Keratinocyte (primary cell): ENCODE measurements around the gene PAFAH1B2. TPM values are rescaled to one million over a fixed set of nuclear protein-coding genes. Genes with fewer than 3 reads are reported as not detected.

ENCODE experiments used
- DNase-seq: peaks from one replicate; pipeline ENCODE4 v3.0.0-alpha.2; 2011; ENCODE audit warnings: low read depth, missing footprints, low spot score
- FAIRE-seq: peaks from 2 replicates; lab custom pipeline; 2011; peaks lifted over from hg19 to GRCh38; lab: Jason Lieb, UNC
- H2AFZ ChIP-seq: 2 replicates; pipeline ENCODE4 v1.6.0; 2012; ENCODE audit warnings: low read length, control low read depth, inconsistent platforms; ENCODE audit not compliant: control insufficient read depth
- H3K27ac ChIP-seq: 2 replicates; pipeline ENCODE4 v1.5.1; 2011; ENCODE audit warnings: low read length; ENCODE audit not compliant: control insufficient read depth, insufficient read depth
- H3K27me3 ChIP-seq: 3 replicates; pipeline ENCODE4 v1.6.0; 2011; ENCODE audit warnings: low read length; ENCODE audit not compliant: control insufficient read depth, insufficient read depth; ENCODE audit errors: extremely low read depth
- H3K36me3 ChIP-seq, 2 experiments: 2 replicates in 1 of 2; 3 replicates in 1 of 2; pipeline ENCODE4 v1.5.1; 2011; ENCODE audit warnings: low read length in 2 of 2, mild to moderate bottlenecking in 1 of 2; ENCODE audit not compliant: control insufficient read depth in 2 of 2, insufficient read depth in 2 of 2; ENCODE audit errors: extremely low read depth in 1 of 2
- H3K4me1 ChIP-seq: 3 replicates; pipeline ENCODE4 v1.5.1; 2011; ENCODE audit warnings: low read length; ENCODE audit not compliant: control insufficient read depth, insufficient read depth; ENCODE audit errors: extremely low read depth
- H3K4me2 ChIP-seq: 3 replicates; pipeline ENCODE4 v1.6.0; 2011; ENCODE audit warnings: low read depth, low read length; ENCODE audit not compliant: control insufficient read depth, insufficient read depth; ENCODE audit errors: extremely low read depth
- H3K4me3 ChIP-seq, 3 experiments: fragments of 200-600 bp in 1 of 3; sonication (generic) in 1 of 3; 2 replicates in 2 of 3; 3 replicates in 1 of 3; pipeline ENCODE4 v1.5.1; 2011 to 2016; ENCODE audit warnings: low read length in 3 of 3, mild to moderate bottlenecking in 3 of 3, control low read depth in 2 of 3, inconsistent platforms in 1 of 3, low read depth in 1 of 3, mixed read lengths in 1 of 3, mixed run types in 1 of 3, moderate library complexity in 1 of 3; ENCODE audit not compliant: control insufficient read depth in 2 of 3, insufficient read depth in 2 of 3; ENCODE audit errors: extremely low read depth in 1 of 3
- H3K79me2 ChIP-seq: 2 replicates; pipeline ENCODE4 v1.6.0; 2012; ENCODE audit warnings: low read length; ENCODE audit not compliant: control insufficient read depth, insufficient read depth
- H3K9ac ChIP-seq: 3 replicates; pipeline ENCODE4 v1.6.0; 2011; ENCODE audit warnings: low read length; ENCODE audit not compliant: control insufficient read depth, insufficient read depth; ENCODE audit errors: extremely low read depth
- H3K9me1 ChIP-seq: 3 replicates; pipeline ENCODE4 v1.6.0; 2011; ENCODE audit warnings: low read length; ENCODE audit not compliant: control insufficient read depth, insufficient read depth; ENCODE audit errors: extremely low read depth
- H3K9me3 ChIP-seq: 2 replicates; pipeline ENCODE4 v1.5.1; 2012; ENCODE audit warnings: low read depth, low read length; ENCODE audit not compliant: control insufficient read depth
- H4K20me1 ChIP-seq: 3 replicates; pipeline ENCODE4 v1.6.0; 2011; ENCODE audit warnings: low read length; ENCODE audit not compliant: control insufficient read depth, insufficient read depth; ENCODE audit errors: extremely low read depth
- EZH2 ChIP-seq: IDR thresholded peaks from one replicate; pipeline ENCODE4 v1.6.1; 2012; ENCODE audit warnings: inconsistent platforms, mild to moderate bottlenecking, low read length, moderate library complexity
- dilution Hi-C: fragments of 300-500 bp; cut with MboI; formaldehyde crosslinking; loops from one replicate; pipeline ENCODE4 v1.7.0; 2020; ENCODE audit warnings: low sequenced_read_pairs; ENCODE audit not compliant: extremely low pct_ligation_motif_present
- polyA plus RNA-seq, 5 experiments: library from polyadenylated mRNA; depleted of rRNA in 3 of 5; stranded (reverse) in 3 of 5; stranded (forward) in 1 of 5; unstranded in 1 of 5; fragments of >200 nt; gene quantifications; 1 replicate in 1 of 5; 2 replicates in 3 of 5; 3 replicates in 1 of 5; pipeline versions ENCODE4 v1.2.1 to v1.2.3, GENCODE V29; 2011 to 2012; ENCODE audit warnings: missing spikeins in 2 of 5, low read depth in 1 of 5, low replicate concordance in 1 of 5
- TF ChIP-seq, protein P1 (sequence below), 3 experiments: IDR thresholded peaks in 1 of 3; conservative IDR thresholded peaks in 1 of 3; optimal IDR thresholded peaks in 1 of 3; 2 replicates in 2 of 3; 3 replicates in 1 of 3; pipeline versions ENCODE3 to v1.5.1; 2011; ENCODE audit warnings: low read length in 3 of 3, mild to moderate bottlenecking in 3 of 3, moderate library complexity in 2 of 3, control low read depth in 1 of 3, inconsistent platforms in 1 of 3; ENCODE audit not compliant: insufficient read depth in 2 of 3; ENCODE audit errors: extremely low read depth in 1 of 3

The PAFAH1B2 gene
- polyA plus RNA-seq, 1 donor (not counting 4 experiments of a cell fraction or from before 2014, with no cell fraction given), result 76.4 TPM

DNA sequence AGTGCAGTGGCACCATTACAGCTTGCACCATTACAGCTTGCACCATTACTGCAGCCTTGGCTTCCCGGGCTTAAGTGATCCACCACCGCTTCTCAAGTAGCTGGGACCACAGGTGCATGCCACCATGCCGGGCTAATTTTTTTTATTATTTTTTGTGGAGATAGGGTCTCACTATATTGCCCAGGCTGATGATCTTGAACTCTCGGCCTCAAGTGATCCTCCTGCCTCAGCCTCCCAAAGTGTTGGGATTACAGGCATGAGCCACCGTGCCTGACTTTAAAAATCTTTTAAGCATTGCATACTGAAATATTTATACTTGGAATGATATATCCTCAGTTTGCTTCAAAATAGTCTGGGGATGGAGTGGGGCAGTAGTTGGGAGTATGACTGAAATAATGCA lies 10.4 kb downstream of the PAFAH1B2 start:
- peaks cover 22% of the 10 kb centered on the region for H4K20me1 ChIP-seq
- no peaks in the 10 kb centered on the region for H3K27me3 ChIP-seq
- TF ChIP-seq EZH2, result no peak
- TF ChIP-seq, protein P1, sequence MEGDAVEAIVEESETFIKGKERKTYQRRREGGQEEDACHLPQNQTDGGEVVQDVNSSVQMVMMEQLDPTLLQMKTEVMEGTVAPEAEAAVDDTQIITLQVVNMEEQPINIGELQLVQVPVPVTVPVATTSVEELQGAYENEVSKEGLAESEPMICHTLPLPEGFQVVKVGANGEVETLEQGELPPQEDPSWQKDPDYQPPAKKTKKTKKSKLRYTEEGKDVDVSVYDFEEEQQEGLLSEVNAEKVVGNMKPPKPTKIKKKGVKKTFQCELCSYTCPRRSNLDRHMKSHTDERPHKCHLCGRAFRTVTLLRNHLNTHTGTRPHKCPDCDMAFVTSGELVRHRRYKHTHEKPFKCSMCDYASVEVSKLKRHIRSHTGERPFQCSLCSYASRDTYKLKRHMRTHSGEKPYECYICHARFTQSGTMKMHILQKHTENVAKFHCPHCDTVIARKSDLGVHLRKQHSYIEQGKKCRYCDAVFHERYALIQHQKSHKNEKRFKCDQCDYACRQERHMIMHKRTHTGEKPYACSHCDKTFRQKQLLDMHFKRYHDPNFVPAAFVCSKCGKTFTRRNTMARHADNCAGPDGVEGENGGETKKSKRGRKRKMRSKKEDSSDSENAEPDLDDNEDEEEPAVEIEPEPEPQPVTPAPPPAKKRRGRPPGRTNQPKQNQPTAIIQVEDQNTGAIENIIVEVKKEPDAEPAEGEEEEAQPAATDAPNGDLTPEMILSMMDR (optimal IDR thresholded peaks at IDR 0.05 in 1 of 3, IDR thresholded peaks at IDR 0.05 in 1 of 3, conservative IDR thresholded peaks at IDR 0.05 in 1 of 3; ENCODE audit: extremely low read depth in 1 of 3, insufficient read depth in 2 of 3, low read length in 3 of 3), result no peak
- dilution Hi-C loops, result no loop called here
- no peak overlapping the region for H3K27ac ChIP-seq
- no peaks in the 10 kb centered on the region for H3K9me1 ChIP-seq
- DNase-seq (no peak), FAIRE-seq (no peak)
- H3K4me2 ChIP-seq, result no peak overlapping the region
- no peaks in the 10 kb centered on the region for H3K9me3 ChIP-seq
- H2AFZ ChIP-seq, result no peak overlapping the region
- no peak overlapping the region for H3K9ac ChIP-seq
- no peak overlapping the region for H3K4me3 ChIP-seq
- peaks cover 8% of the 10 kb centered on the region for H3K4me1 ChIP-seq
- H3K36me3 ChIP-seq, result peaks cover 8 to 19% of the 10 kb centered on the region in 2 experiments
- peaks cover 90% of the 10 kb centered on the region for H3K79me2 ChIP-seq

DNA sequence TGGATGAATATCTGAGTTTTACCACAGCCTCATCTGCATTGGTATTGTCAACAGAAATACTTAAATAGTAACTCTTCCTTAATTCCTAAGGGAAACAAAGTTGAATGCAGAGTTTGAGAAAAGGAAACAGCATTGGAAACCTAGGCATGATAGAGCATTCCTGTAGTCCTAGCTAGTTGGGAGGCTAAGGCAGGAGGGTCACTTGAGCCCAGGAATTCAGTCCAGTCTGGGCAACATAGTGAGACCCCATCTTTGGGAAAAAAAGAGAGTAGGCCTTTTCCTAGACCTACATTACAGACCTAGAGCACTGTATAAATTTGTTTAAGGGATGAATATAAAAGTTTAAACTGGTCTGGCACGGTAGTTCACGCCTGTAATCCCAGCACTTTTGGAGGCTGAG lies 13.4 kb downstream of the PAFAH1B2 start:
- no peaks in the 10 kb centered on the region for H3K9me3 ChIP-seq
- no peak overlapping the region for H3K27ac ChIP-seq
- peaks cover 13% of the 10 kb centered on the region for H4K20me1 ChIP-seq
- FAIRE-seq (peak; percentile 13), DNase-seq (no peak)
- no peak overlapping the region for H3K9ac ChIP-seq
- dilution Hi-C loops, result no loop called here
- H3K9me1 ChIP-seq, result no peaks in the 10 kb centered on the region
- H3K27me3 ChIP-seq, result no peaks in the 10 kb centered on the region
- H2AFZ ChIP-seq, result no peak overlapping the region
- TF ChIP-seq EZH2, result no peak
- TF ChIP-seq, protein P1 (optimal IDR thresholded peaks at IDR 0.05 in 1 of 3, IDR thresholded peaks at IDR 0.05 in 1 of 3, conservative IDR thresholded peaks at IDR 0.05 in 1 of 3; ENCODE audit: extremely low read depth in 1 of 3, insufficient read depth in 2 of 3, low read length in 3 of 3), result no peak
- peaks cover 83% of the 10 kb centered on the region for H3K79me2 ChIP-seq
- H3K4me2 ChIP-seq, result no peak overlapping the region
- no peaks in the 10 kb centered on the region for H3K4me1 ChIP-seq
- H3K36me3 ChIP-seq, result peaks cover 18 to 25% of the 10 kb centered on the region in 2 experiments
- no peak overlapping the region for H3K4me3 ChIP-seq
